ENCODE data around the gene CDC20.
"Not testable (repeated sequence)": the region's sequence is repeated elsewhere in the genome, so short reads cannot be mapped to it uniquely, and the experiment has no call there.

CDC20 gene

GRCh38 chr1:43383449-43383848, 24.7 kb downstream of the CDC20 start:
- no peak for DNase-seq (ENCODE audit: low read depth)

- no peak for DNase-seq (ENCODE audit: low read depth)
Observed at GRCh38 chr1:43386676-43387075, 27.9 kb downstream of the CDC20 start.

- DNase-seq (ENCODE audit: low read depth): no peak
Observed at GRCh38 chr1:43387976-43388599, 29.3 kb downstream of the CDC20 start.

GRCh38 chr1:43388613-43389012, 29.8 kb downstream of the CDC20 start:
- DNase-seq (ENCODE audit: low read depth): no peak

- peak; percentile 84 for DNase-seq (ENCODE audit: low read depth)
Observed at GRCh38 chr1:43389326-43390313, 30.8 kb downstream of the CDC20 start, which contains the start of the genes MED8 and SZT2. TSS of gene MED8 (minus strand) at chr1:43389800. CDS start at chr1:43389764, 36 bp downstream. TSS of gene SZT2 (plus strand) at chr1:43389899. CDS start at chr1:43389969, 70 bp downstream.

DNA sequence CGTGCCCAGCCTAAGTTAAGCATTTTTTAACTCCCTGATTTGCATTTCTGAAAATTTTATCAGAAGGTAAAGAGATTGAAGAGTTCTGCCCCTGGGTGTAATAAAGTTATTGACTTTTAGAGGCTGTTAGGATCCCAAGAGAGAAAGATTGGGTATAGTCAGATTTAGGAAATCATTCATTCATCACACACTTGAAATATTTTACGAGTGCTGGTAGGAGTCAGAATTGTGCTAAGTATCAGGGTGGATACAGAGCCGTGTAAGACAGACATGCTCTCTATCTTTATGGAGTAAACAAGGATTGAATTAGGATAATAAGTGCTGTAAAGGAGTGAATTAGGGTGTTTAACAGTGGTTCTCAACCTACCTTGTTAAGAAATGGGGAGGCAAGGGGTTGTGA, 33.9 kb downstream of the CDC20 start:
- no peak for DNase-seq (ENCODE audit: low read depth)

- DNase-seq (ENCODE audit: low read depth): no peak
Observed at GRCh38 chr1:43395523-43395922, 36.7 kb downstream of the CDC20 start.

DNA sequence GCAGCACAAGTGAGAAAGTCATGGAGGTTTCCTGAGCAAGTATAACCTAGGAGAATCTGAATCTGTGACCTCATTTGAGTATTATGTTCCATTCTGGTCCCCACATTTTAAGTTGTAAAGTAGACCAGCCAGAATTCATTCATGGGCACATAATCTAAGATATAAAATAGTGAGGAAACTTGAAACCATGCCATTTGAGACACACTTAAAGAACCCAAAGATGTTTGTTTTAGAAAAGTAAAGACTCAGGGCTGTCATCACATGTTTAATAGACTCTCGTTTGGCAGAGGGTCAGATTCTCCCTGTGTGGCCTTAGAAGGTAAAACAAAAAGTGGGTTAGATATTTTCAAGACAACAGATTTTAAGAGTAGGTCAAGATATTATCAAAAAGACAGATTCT, 37.3 kb downstream of the CDC20 start:
- DNase-seq (ENCODE audit: low read depth): no peak

GRCh38 chr1:43398227-43398626, 39.4 kb downstream of the CDC20 start:
- no peak for DNase-seq (ENCODE audit: low read depth)

DNA sequence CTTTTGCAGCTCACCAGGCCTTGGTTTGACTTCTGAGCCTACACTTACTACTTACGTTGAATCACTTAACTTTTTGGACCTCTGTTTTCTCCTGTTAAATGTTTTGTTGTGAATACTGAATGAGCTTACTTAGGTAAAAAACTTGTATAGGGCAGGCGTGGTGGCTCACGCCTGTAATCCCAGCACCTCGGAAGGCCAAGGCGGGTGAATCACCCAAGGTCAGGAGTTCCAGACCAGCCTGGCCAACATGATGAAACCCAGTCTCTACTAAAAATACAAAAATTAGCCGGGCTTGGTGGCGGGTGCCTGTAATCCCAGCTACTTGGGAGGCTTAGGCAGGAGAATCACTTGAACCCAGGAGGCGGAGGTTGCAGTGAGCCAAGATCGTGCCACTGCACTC, 41.7 kb downstream of the CDC20 start:
- not testable (repeated sequence) for DNase-seq (ENCODE audit: low read depth)

DNA sequence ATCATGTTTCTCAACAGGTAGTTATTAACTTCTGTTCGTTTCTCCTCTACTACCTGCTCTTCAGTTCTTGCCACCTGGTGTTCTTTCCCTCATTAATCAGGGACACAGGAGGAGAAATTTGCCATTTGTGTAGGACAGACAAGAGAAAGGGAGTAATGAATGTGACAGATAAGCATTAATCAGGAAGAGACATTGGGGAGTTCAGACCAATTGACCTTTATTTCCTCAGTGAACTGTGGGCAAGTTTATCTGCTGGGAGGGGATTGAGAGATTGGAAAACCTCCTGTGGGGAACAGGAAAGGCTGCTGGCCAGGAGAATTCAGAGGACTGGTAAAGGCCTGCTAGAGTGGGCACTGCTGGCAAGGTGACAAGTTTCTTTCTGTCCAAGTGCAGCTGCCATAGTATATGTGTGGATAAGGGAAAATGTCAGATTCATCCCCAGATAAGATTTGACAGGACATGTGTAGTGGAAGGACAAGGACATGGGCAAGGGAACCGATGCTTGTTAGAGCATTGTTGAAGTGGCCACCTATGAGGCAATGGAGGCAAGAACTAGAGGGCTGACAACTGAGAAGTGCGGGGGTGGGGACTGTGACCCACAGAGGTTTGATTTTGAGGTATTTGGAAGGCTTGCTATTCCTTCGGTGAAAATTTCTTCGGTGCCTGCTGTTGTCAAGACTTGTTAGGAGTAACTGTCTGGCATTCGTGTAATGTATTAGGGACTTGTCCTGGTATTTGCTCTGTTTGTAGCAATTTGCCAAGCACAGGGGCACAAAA, 43.5 kb downstream of the CDC20 start:
- DNase-seq (ENCODE audit: low read depth): no peak

- DNase-seq (ENCODE audit: low read depth): no peak
Observed at GRCh38 chr1:43404353-43404752, 45.6 kb downstream of the CDC20 start.

GRCh38 chr1:43405219-43405875, 46.6 kb downstream of the CDC20 start:
- DNase-seq (ENCODE audit: low read depth): no peak

DNA sequence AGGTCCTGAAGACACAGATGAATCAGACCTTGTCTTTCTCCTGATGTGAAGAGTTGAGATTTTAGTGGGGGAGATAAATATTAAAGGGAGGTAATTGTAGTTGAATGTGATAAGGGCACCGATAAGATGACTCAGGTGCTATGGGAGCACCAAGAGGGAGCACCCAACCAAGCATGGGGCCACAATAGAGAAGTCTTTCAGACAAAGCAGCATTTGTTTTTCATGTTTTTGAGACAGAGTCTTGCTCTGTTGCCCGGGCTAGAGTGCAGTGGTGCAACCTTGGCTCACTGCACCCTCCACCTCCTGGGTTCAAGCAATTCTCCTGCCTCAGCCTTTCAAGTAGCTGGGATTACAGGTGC, 47.1 kb downstream of the CDC20 start:
- no peak for DNase-seq (ENCODE audit: low read depth)

GRCh38 chr1:43410571-43410970, 51.8 kb downstream of the CDC20 start:
- DNase-seq (ENCODE audit: low read depth): no peak
